HepG2 (cell line): Measurements from ENCODE around the gene GALR2. TPM values are rescaled to one million over a fixed set of nuclear protein-coding genes. Genes with fewer than 3 reads are reported as not detected.
A peak's percentile ranks its signal among the peaks of the same experiment; 100 is the strongest.

Source experiments
- DNMT3B ChIP-seq: conservative IDR thresholded peaks from 2 replicates; pipeline ENCODE4 v1.6.1; 2016; ENCODE audit warnings: missing biosample characterization, control low read depth
- EP300 ChIP-seq, 3 experiments: sonication (generic) in 1 of 3; formaldehyde crosslinking in 1 of 3; IDR thresholded peaks; 2 replicates each; pipeline versions ENCODE4 v1.5.1 to v1.6.1; 2011 to 2020; ENCODE audit warnings: low read depth in 2 of 3, low read length in 2 of 3, borderline replicate concordance in 1 of 3, improper control_type of control experiment in 1 of 3, mild to moderate bottlenecking in 1 of 3, missing genetic modification reagents in 1 of 3, moderate library complexity in 1 of 3
- FOXK1 ChIP-seq: sonication (generic); formaldehyde crosslinking; IDR thresholded peaks from 2 replicates; pipeline ENCODE4 v1.4.0; 2020; ENCODE audit warnings: low read depth, missing genetic modification reagents, borderline replicate concordance
- GABPB1 ChIP-seq: IDR thresholded peaks from 2 replicates; pipeline ENCODE4 v1.6.1; 2016; ENCODE audit warnings: mild to moderate bottlenecking, missing genetic modification reagents, moderate library complexity, missing compliant biosample characterization
- KDM6A ChIP-seq: IDR thresholded peaks from 2 replicates; pipeline ENCODE4 v1.6.1; 2016; ENCODE audit warnings: low read depth
- MLX ChIP-seq: IDR thresholded peaks from 2 replicates; pipeline ENCODE4 v1.6.1; 2016
- MXD1 ChIP-seq: sonication (generic); formaldehyde crosslinking; IDR thresholded peaks from 2 replicates; pipeline ENCODE4 v1.4.0; 2020; ENCODE audit warnings: mild to moderate bottlenecking, missing genetic modification reagents
- RXRB ChIP-seq: IDR thresholded peaks from 2 replicates; pipeline ENCODE4 v1.6.1; 2016; ENCODE audit warnings: borderline replicate concordance, missing genetic modification reagents, missing compliant biosample characterization
- SOX13 ChIP-seq, 3 experiments: fragments of 450-650 bp in 1 of 3; sonication (generic) in 1 of 3; formaldehyde crosslinking in 1 of 3; IDR thresholded peaks in 2 of 3; conservative IDR thresholded peaks in 1 of 3; 2 replicates each; pipeline versions ENCODE4 v1.5.0 to v1.6.1; 2016 to 2020; ENCODE audit warnings: antibody characterized with exemption in 1 of 3, mild to moderate bottlenecking in 1 of 3, missing compliant biosample characterization in 1 of 3, missing genetic modification reagents in 1 of 3, moderate library complexity in 1 of 3
- ZNF138 ChIP-seq: sonication (generic); formaldehyde crosslinking; IDR thresholded peaks from 2 replicates; pipeline ENCODE4 v1.5.0; 2020; ENCODE audit warnings: mild to moderate bottlenecking, low read depth, missing genetic modification reagents
- ZNF33B ChIP-seq: sonication (generic); formaldehyde crosslinking; IDR thresholded peaks from 2 replicates; pipeline ENCODE4 v1.5.1; 2020; ENCODE audit warnings: mild to moderate bottlenecking, missing genetic modification reagents
- ZNF350 ChIP-seq: sonication (generic); formaldehyde crosslinking; IDR thresholded peaks from 2 replicates; pipeline ENCODE4 v1.4.0; 2020; ENCODE audit warnings: mild to moderate bottlenecking, low read depth, missing genetic modification reagents, borderline replicate concordance
- ZNF503 ChIP-seq: sonication (generic); formaldehyde crosslinking; IDR thresholded peaks from 2 replicates; pipeline ENCODE4 v1.4.0; 2020; ENCODE audit warnings: missing genetic modification reagents
- ZNF747 ChIP-seq: sonication (generic); formaldehyde crosslinking; IDR thresholded peaks from 2 replicates; pipeline ENCODE4 v1.8.1; 2023; ENCODE audit warnings: missing genetic modification reagents, mild to moderate bottlenecking, borderline replicate concordance
- ZNF772 ChIP-seq: sonication (generic); formaldehyde crosslinking; IDR thresholded peaks from 2 replicates; pipeline ENCODE4 v1.5.0; 2020; ENCODE audit warnings: mild to moderate bottlenecking, missing genetic modification reagents
- ZNF788 ChIP-seq: sonication (generic); formaldehyde crosslinking; IDR thresholded peaks from 2 replicates; pipeline ENCODE4 v1.5.0; 2020; ENCODE audit warnings: mild to moderate bottlenecking, missing genetic modification reagents, borderline replicate concordance
- polyA plus RNA-seq, 8 experiments: library from polyadenylated mRNA; depleted of rRNA in 3 of 8; stranded (reverse) in 7 of 8; unstranded in 1 of 8; fragments of >200 nt; fragmentation: Illumina TruSeq in 4 of 8; extraction: Trizol in 4 of 8; gene quantifications; 2 replicates each; pipeline versions ENCODE4 v1.2.1 to v1.2.3, GENCODE V29; 2011 to 2016; ENCODE audit warnings: low read depth in 4 of 8, missing spikeins in 1 of 8, mixed read lengths in 1 of 8; ENCODE audit not compliant: insufficient read depth in 1 of 8
- total RNA-seq, 5 experiments: library from RNA; depleted of rRNA; stranded (reverse); fragments of >200 nt; fragmentation: Illumina TruSeq; extraction: Trizol; gene quantifications; 2 replicates each; pipeline ENCODE4 v1.2.3, GENCODE V29; 2016; ENCODE audit warnings: low read depth in 1 of 5
- TF ChIP-seq, protein P1 (sequence below): sonication (generic); formaldehyde crosslinking; IDR thresholded peaks from 2 replicates; pipeline ENCODE4 v1.5.1; 2020; ENCODE audit warnings: mild to moderate bottlenecking, missing genetic modification reagents, borderline replicate concordance

GALR2 gene
- total and polyA plus RNA-seq, 2 of the 13 experiments (the other 11 are each of a cell fraction or from before 2014, with no cell fraction given), result 0.48 to 0.58 TPM

DNA sequence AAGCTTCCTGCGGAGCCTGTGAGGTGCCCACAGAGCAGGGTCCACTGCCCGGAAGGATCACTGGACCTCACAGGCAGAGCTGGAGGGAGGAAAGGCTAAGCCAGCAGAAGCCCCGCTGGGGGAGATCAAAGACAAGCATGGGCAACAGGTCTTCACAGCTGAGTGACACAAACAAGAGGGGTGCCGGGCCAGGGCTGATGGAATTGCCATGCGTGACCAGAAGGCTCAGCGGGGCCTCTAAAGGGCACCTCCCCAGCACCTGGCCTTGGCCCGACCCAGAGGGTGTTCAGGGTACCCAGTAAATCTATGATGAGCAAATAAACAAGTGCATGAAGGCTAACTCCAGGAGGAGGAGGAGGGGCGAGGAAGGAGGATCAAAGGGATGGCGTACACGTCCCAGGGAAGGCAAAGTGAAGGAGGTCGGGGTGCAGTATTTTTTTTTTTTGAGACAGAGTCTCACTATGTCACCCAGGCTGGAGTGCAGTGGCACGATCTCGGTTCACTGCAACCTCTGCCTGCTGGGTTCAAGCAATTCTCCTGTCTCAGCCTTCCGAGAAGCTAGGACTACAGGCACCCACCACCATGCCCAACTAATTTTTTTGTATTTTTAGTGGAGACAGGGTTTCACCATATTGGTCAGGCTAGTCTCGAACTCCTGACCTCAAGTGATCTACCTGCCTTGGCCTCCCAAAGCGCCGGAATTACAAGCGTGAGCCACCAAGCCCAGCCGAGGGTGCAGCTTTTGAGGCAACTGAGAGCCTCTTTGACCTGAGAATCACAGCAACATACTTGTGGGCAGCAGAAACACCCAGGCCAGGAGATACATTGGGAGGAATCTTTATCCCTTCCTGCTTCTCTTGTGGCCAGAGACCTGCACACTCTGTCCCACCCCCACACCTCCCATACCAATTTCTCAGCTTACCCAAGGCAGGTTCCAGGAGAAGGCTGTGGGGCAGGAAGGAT lies 45.1 kb downstream of the GALR2 start (continued):
- TF ChIP-seq ZNF503 (CRISPR knock-in tag) (peak; percentile 79; the same call in 1 of the 2 replicates), MLX (CRISPR knock-in tag) (peak; percentile 84), ZNF33B (CRISPR knock-in tag) (0 out of 2 replicates have a peak, but pooled peaks have one; percentile 27), KDM6A (CRISPR knock-in tag) (peak; percentile 83), MXD1 (CRISPR knock-in tag) (0 out of 2 replicates have a peak, but pooled peaks have one; percentile 39), ZNF747 (CRISPR knock-in tag) (peak; percentile 89; the same call in 1 of the 2 replicates), RXRB (CRISPR knock-in tag) (peak; percentile 93), GABPB1 (CRISPR knock-in tag) (peak; percentile 28; the same call in 1 of the 2 replicates), FOXK1 (0 out of 2 replicates have a peak, but pooled peaks have one; percentile 67), EP300 (IDR thresholded peaks at IDR 0.05; ENCODE audit: low read depth in 2 of 2, low read length in 2 of 2) (peak in 1 of 2 experiments; percentile 75; a peak in 2 of 4 replicates), EP300 (CRISPR knock-in tag; IDR thresholded peaks at IDR 0.05; ENCODE audit: borderline replicate concordance) (0 out of 2 replicates have a peak, but pooled peaks have one; percentile 66), ZNF772 (CRISPR knock-in tag) (peak; percentile 24; the same call in 1 of the 2 replicates), SOX13 (IDR thresholded peaks at IDR 0.05) (peak; percentile 59), SOX13 (CRISPR knock-in tag; conservative IDR thresholded peaks at IDR 0.05 in 1 of 2, IDR thresholded peaks at IDR 0.05 in 1 of 2) (peak in 1 of 2 experiments; percentile 62; a peak in 1 of 4 replicates), ZNF138 (0 out of 2 replicates have a peak, but pooled peaks have one; percentile 71), DNMT3B (no peak), ZNF350 (CRISPR knock-in tag) (peak; percentile 73; the same call in 1 of the 2 replicates), ZNF788 (peak; percentile 73; the same call in 1 of the 2 replicates)
- TF ChIP-seq, protein P1, sequence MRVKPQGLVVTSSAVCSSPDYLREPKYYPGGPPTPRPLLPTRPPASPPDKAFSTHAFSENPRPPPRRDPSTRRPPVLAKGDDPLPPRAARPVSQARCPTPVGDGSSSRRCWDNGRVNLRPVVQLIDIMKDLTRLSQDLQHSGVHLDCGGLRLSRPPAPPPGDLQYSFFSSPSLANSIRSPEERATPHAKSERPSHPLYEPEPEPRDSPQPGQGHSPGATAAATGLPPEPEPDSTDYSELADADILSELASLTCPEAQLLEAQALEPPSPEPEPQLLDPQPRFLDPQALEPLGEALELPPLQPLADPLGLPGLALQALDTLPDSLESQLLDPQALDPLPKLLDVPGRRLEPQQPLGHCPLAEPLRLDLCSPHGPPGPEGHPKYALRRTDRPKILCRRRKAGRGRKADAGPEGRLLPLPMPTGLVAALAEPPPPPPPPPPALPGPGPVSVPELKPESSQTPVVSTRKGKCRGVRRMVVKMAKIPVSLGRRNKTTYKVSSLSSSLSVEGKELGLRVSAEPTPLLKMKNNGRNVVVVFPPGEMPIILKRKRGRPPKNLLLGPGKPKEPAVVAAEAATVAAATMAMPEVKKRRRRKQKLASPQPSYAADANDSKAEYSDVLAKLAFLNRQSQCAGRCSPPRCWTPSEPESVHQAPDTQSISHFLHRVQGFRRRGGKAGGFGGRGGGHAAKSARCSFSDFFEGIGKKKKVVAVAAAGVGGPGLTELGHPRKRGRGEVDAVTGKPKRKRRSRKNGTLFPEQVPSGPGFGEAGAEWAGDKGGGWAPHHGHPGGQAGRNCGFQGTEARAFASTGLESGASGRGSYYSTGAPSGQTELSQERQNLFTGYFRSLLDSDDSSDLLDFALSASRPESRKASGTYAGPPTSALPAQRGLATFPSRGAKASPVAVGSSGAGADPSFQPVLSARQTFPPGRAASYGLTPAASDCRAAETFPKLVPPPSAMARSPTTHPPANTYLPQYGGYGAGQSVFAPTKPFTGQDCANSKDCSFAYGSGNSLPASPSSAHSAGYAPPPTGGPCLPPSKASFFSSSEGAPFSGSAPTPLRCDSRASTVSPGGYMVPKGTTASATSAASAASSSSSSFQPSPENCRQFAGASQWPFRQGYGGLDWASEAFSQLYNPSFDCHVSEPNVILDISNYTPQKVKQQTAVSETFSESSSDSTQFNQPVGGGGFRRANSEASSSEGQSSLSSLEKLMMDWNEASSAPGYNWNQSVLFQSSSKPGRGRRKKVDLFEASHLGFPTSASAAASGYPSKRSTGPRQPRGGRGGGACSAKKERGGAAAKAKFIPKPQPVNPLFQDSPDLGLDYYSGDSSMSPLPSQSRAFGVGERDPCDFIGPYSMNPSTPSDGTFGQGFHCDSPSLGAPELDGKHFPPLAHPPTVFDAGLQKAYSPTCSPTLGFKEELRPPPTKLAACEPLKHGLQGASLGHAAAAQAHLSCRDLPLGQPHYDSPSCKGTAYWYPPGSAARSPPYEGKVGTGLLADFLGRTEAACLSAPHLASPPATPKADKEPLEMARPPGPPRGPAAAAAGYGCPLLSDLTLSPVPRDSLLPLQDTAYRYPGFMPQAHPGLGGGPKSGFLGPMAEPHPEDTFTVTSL (CRISPR knock-in tag), result peak; percentile 76; the same call in 1 of the 2 replicates
